BE2C (cell line): ENCODE data around the gene MUC5B.

Source experiments
- DNase-seq: peaks from one replicate; pipeline ENCODE4 v3.0.0-alpha.2; 2020
- H3K27me3 ChIP-seq: fragments of 250-450 bp; sonication (Bioruptor Pico); 2 replicates; pipeline ENCODE4 v1.5.1; 2020; ENCODE audit warnings: mild to moderate bottlenecking
- H3K36me3 ChIP-seq: fragments of 250-450 bp; sonication (Bioruptor Pico); 2 replicates; pipeline ENCODE4 v1.5.1; 2020; ENCODE audit warnings: mild to moderate bottlenecking
- H3K4me1 ChIP-seq: fragments of 250-450 bp; sonication (Bioruptor Pico); 2 replicates; pipeline ENCODE4 v1.5.1; 2020
- H3K4me3 ChIP-seq: 2 replicates; pipeline ENCODE4 v1.5.1; 2011; ENCODE audit warnings: low read depth, low read length
- H3K9me3 ChIP-seq: fragments of 250-450 bp; sonication (Bioruptor Pico); 2 replicates; pipeline ENCODE4 v1.5.1; 2020
- CTCF ChIP-seq: IDR thresholded peaks from 2 replicates; pipeline ENCODE4 v1.5.1; 2012; ENCODE audit warnings: mild to moderate bottlenecking, low read depth, low read length

The MUC5B gene

GRCh38 chr11:1271406-1271805 lies 48.5 kb downstream of the MUC5B start:
- H3K27me3 ChIP-seq = no peaks in the 10 kb centered on the region
- no peaks in the 10 kb centered on the region for H3K36me3 ChIP-seq
- no peak overlapping the region for H3K4me3 ChIP-seq
- DNase-seq = no peak
- H3K4me1 ChIP-seq = no peaks in the 10 kb centered on the region
- no peaks in the 10 kb centered on the region for H3K9me3 ChIP-seq
- no peak for TF ChIP-seq CTCF

- no peak for TF ChIP-seq CTCF
- no peaks in the 10 kb centered on the region for H3K4me1 ChIP-seq
- H3K36me3 ChIP-seq = no peaks in the 10 kb centered on the region
- no peaks in the 10 kb centered on the region for H3K9me3 ChIP-seq
- H3K27me3 ChIP-seq = no peaks in the 10 kb centered on the region
- DNase-seq = no peak
- H3K4me3 ChIP-seq = no peak overlapping the region
Measured at GRCh38 chr11:1271927-1272326, 49.1 kb downstream of the MUC5B start.

- Histone ChIP-seq H3K27me3 (no peaks in the 10 kb centered on the region), H3K4me1 (no peaks in the 10 kb centered on the region), H3K4me3 (no peak overlapping the region), H3K36me3 (no peaks in the 10 kb centered on the region), H3K9me3 (no peaks in the 10 kb centered on the region)
- DNase-seq = no peak
- no peak for TF ChIP-seq CTCF
Measured at GRCh38 chr11:1272531-1272930, 49.7 kb downstream of the MUC5B start.

GRCh38 chr11:1274501-1274900 lies 51.6 kb downstream of the MUC5B start:
- H3K27me3 ChIP-seq = no peaks in the 10 kb centered on the region
- no peaks in the 10 kb centered on the region for H3K36me3 ChIP-seq
- DNase-seq = no peak
- no peaks in the 10 kb centered on the region for H3K9me3 ChIP-seq
- H3K4me1 ChIP-seq = no peaks in the 10 kb centered on the region
- no peak overlapping the region for H3K4me3 ChIP-seq
- no peak for TF ChIP-seq CTCF

- no peak for TF ChIP-seq CTCF
- Histone ChIP-seq H3K4me3 (no peak overlapping the region), H3K4me1 (no peaks in the 10 kb centered on the region), H3K27me3 (no peaks in the 10 kb centered on the region), H3K36me3 (no peaks in the 10 kb centered on the region), H3K9me3 (no peaks in the 10 kb centered on the region)
- DNase-seq = no peak
Measured at GRCh38 chr11:1275021-1275420, 52.2 kb downstream of the MUC5B start.

GRCh38 chr11:1276041-1276790 lies 53.4 kb downstream of the MUC5B start:
- H3K36me3 ChIP-seq = no peaks in the 10 kb centered on the region
- no peak overlapping the region for H3K4me3 ChIP-seq
- no peaks in the 10 kb centered on the region for H3K27me3 ChIP-seq
- no peak for TF ChIP-seq CTCF
- no peak for DNase-seq
- no peaks in the 10 kb centered on the region for H3K9me3 ChIP-seq
- H3K4me1 ChIP-seq = no peaks in the 10 kb centered on the region
